ENCODE results near the gene GPRC5C. TPM values are rescaled to one million over a fixed set of nuclear protein-coding genes. Genes with fewer than 3 reads are reported as not detected.

Gene GPRC5C
- total RNA-seq, 4 donors from 2014 or later: 62.5 to 263 (median 174) TPM

DNA sequence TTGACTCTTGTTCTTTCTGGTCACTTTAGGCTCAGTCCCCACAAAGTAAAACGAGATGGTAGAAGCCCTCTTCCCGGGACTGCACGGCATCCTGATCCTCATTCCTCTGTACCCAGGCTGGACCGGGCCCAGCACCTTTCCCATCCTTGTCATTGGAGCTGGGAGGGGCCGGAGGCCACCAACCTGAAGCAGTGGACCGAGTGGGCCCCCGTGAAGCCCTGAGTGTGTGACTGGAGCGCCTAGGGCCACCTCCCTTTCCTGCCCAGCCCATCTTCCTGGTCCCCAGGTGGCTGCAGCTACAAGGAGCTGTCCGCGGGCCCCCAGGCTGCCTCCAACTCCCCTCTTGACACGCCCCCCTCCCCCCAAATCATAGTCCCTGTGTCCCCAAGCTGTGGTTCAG is 17.4 kb downstream of the GPRC5C start:
- intact Hi-C loops (cut with DNase I; ENCODE audit: low total_unique reads) (loop anchor here (10.0 kb wide), 1 partner anchor 235 kb away; the partner anchor contains the start of gene TTYH2), in situ Hi-C loops (cut with MboI; ENCODE audit: low pct_ligation_motif_present in 1 of 4, low pct_unique_long_range_greater_than_20kb in 1 of 4, low sequenced_read_pairs in 3 of 4) (no loop called here)
- Histone ChIP-seq H3K27ac (no peak overlapping the region), H3K27me3 (no peaks in the 10 kb centered on the region), H3K4me1 (peaks cover 16 to 30% (median 21%) of the 10 kb centered on the region in 4 donors), H3K9me3 (no peaks in the 10 kb centered on the region), H3K4me3 (no peak overlapping the region), H3K36me3 (no peaks in the 10 kb centered on the region)
- TF ChIP-seq EP300 (IDR thresholded peaks at IDR 0.05; ENCODE audit: low read depth) (no peak), POLR2AphosphoS5 (IDR thresholded peaks at IDR 0.05) (no peak), POLR2A (IDR thresholded peaks at IDR 0.05) (no peak)
- TF ChIP-seq, protein P1, sequence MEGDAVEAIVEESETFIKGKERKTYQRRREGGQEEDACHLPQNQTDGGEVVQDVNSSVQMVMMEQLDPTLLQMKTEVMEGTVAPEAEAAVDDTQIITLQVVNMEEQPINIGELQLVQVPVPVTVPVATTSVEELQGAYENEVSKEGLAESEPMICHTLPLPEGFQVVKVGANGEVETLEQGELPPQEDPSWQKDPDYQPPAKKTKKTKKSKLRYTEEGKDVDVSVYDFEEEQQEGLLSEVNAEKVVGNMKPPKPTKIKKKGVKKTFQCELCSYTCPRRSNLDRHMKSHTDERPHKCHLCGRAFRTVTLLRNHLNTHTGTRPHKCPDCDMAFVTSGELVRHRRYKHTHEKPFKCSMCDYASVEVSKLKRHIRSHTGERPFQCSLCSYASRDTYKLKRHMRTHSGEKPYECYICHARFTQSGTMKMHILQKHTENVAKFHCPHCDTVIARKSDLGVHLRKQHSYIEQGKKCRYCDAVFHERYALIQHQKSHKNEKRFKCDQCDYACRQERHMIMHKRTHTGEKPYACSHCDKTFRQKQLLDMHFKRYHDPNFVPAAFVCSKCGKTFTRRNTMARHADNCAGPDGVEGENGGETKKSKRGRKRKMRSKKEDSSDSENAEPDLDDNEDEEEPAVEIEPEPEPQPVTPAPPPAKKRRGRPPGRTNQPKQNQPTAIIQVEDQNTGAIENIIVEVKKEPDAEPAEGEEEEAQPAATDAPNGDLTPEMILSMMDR (IDR thresholded peaks at IDR 0.05): no peak
- DNase-seq: no peak
- 82% methylated on average over 11 of the region's 11 CpGs; no CpG with 5 or more reads in 1 of the 2 donors for WGBS, 2 donors (ENCODE audit: low coverage in 1 of 2)

DNA sequence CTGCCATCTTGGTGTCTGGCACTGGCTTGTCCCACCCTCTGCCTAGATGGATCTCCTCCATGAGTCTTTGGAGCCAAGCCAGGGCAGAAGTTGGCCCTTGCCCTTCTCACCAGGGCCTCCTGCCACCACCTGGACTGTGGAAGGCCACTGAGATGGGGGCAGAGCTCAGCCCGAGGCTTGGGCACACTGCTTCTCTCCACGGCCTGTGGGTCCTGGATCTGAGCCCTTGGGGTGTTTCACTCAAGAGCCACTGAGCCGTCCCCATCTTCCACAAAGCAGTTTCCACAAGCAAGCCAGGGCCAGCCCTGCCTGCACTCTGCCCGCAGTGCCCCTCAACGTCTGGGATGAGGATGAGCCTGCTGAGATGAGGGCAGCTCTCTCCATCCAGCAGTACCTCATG is 17.9 kb downstream of the GPRC5C start:
- DNase-seq: no peak
- in situ Hi-C loops (cut with MboI; ENCODE audit: low pct_ligation_motif_present in 1 of 4, low pct_unique_long_range_greater_than_20kb in 1 of 4, low sequenced_read_pairs in 3 of 4): loop anchor here in 1 of 4 donors (10.0 kb wide), 1 partner anchor 245 kb away; the partner anchor contains the start of gene RPL38

DNA sequence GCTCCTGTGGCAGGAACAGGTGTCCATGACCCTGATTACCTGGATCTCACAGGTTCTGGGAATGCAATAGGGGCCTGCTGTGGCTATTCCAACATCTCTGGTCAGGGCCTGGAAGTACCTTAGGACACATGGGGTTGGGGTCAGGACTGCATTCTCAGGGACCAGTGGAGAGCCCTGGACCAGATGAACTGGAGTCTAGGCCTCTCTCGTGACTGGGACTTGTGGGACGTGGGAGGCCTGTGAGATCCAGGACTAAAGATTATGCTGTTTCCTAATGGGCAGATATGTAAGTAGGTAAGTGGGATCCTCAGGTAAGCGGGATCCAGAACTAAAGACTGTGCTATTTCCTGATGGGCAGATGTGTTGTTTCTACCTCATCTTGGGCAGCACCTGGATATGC is 18.3 kb downstream of the GPRC5C start:
- in situ Hi-C loops (cut with MboI; ENCODE audit: low pct_ligation_motif_present in 1 of 4, low pct_unique_long_range_greater_than_20kb in 1 of 4, low sequenced_read_pairs in 3 of 4): loop anchor here in 1 of 4 donors (10.0 kb wide), 1 partner anchor 245 kb away; the partner anchor contains the start of gene RPL38
- 98% methylated on average over 3 of the region's 3 CpGs; no CpG with 5 or more reads in 1 of the 2 donors for WGBS, 2 donors (ENCODE audit: low coverage in 1 of 2)

More for the DNA sequence above, 17.9 kb downstream of the GPRC5C start:
- Histone ChIP-seq H3K4me3 (no peak overlapping the region), H3K4me1 (peaks cover 16 to 30% (median 22%) of the 10 kb centered on the region in 4 donors), H3K36me3 (no peaks in the 10 kb centered on the region), H3K27me3 (no peaks in the 10 kb centered on the region), H3K27ac (no peak overlapping the region), H3K9me3 (no peaks in the 10 kb centered on the region)
- intact Hi-C loops (cut with DNase I; ENCODE audit: low total_unique reads): loop anchor here (10.0 kb wide), 1 partner anchor 235 kb away; the partner anchor contains the start of gene TTYH2
- 84% methylated on average over 5 of the region's 5 CpGs; no CpG with 5 or more reads in 1 of the 2 donors for WGBS, 2 donors (ENCODE audit: low coverage in 1 of 2)
- TF ChIP-seq POLR2A (IDR thresholded peaks at IDR 0.05) (no peak), POLR2AphosphoS5 (IDR thresholded peaks at IDR 0.05) (no peak), EP300 (IDR thresholded peaks at IDR 0.05; ENCODE audit: low read depth) (no peak)
- TF ChIP-seq, protein P1 (IDR thresholded peaks at IDR 0.05): no peak

DNA sequence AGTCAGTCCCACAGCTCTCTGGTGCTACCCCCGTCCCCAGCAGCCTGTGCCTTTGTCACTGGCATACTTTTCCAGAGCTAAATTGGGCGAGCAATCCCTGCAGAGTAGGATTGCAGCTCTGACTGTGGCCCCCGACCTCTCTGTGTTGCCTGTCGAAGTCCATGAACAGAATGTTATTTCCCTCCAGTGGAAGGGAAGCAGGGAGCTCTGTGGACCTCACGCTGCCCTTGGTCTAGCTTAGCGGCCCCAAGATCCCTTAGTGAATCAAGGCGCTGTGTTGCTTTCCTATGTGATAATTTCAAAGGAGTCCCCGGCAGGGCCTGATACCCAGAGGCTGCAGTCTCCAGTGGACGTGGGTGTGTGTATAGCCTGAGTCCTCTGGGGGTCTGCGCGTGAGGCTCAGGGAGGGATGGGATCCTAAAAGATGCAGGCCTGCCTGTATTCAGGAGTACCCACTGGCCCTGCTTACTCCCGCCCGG is 19.1 kb downstream of the GPRC5C start:
- Histone ChIP-seq H3K27me3 (no peaks in the 10 kb centered on the region), H3K27ac (peak overlapping the region in 3 of 4 donors; percentile 17 to 25 (median 23)), H3K36me3 (no peaks in the 10 kb centered on the region), H3K9me3 (no peaks in the 10 kb centered on the region), H3K4me3 (no peak overlapping the region), H3K4me1 (peaks cover 15 to 34% (median 27%) of the 10 kb centered on the region in 4 donors)
- in situ Hi-C loops (cut with MboI; ENCODE audit: low pct_ligation_motif_present in 1 of 4, low pct_unique_long_range_greater_than_20kb in 1 of 4, low sequenced_read_pairs in 3 of 4): loop anchor here in 1 of 4 donors (10.0 kb wide), 1 partner anchor 246 kb away; the partner anchor contains the start of gene RPL38
- DNase-seq: no peak
- 90 to 92% methylated on average over 2 to 13 of the region's 13 CpGs for WGBS, 2 donors (ENCODE audit: low coverage in 1 of 2)
- intact Hi-C loops (cut with DNase I; ENCODE audit: low total_unique reads): no loop called here
- TF ChIP-seq, protein P1 (IDR thresholded peaks at IDR 0.05): no peak
- TF ChIP-seq EP300 (IDR thresholded peaks at IDR 0.05; ENCODE audit: low read depth) (no peak), POLR2AphosphoS5 (IDR thresholded peaks at IDR 0.05) (no peak), POLR2A (IDR thresholded peaks at IDR 0.05) (no peak)

More for the DNA sequence above, 18.3 kb downstream of the GPRC5C start:
- intact Hi-C loops (cut with DNase I; ENCODE audit: low total_unique reads): no loop called here
- Histone ChIP-seq H3K4me3 (no peak overlapping the region), H3K4me1 (peaks cover 15 to 33% (median 25%) of the 10 kb centered on the region in 4 donors), H3K27me3 (no peaks in the 10 kb centered on the region), H3K27ac (no peak overlapping the region), H3K9me3 (no peaks in the 10 kb centered on the region), H3K36me3 (no peaks in the 10 kb centered on the region)
- TF ChIP-seq, protein P1 (IDR thresholded peaks at IDR 0.05): no peak
- TF ChIP-seq POLR2A (IDR thresholded peaks at IDR 0.05) (no peak), POLR2AphosphoS5 (IDR thresholded peaks at IDR 0.05) (no peak), EP300 (IDR thresholded peaks at IDR 0.05; ENCODE audit: low read depth) (no peak)
- no peak for DNase-seq

All from transverse colon (tissue), 4 donors.